SU-DHL-6 (cell line): ENCODE data around the gene SRBD1.

Experiments
- H2AFZ ChIP-seq: fragments of 200-600 bp; sonication (generic); 2 replicates; pipeline ENCODE4 v1.6.1; 2014; ENCODE audit warnings: low read depth, mild to moderate bottlenecking, moderate library complexity, mixed read lengths, antibody characterized with exemption, low read length; ENCODE audit not compliant: severe bottlenecking
- H3F3A ChIP-seq: fragments of 200-600 bp; shearing (Covaris generic); 2 replicates; pipeline ENCODE4 v1.6.0; 2016; ENCODE audit warnings: antibody characterized with exemption, mild to moderate bottlenecking; ENCODE audit not compliant: insufficient read depth
- H3K27ac ChIP-seq: fragments of 200-600 bp; sonication (generic); 2 replicates; pipeline ENCODE4 v1.5.1; 2016; ENCODE audit warnings: low read depth, mild to moderate bottlenecking, low read length, moderate library complexity, mixed read lengths
- H3K27me3 ChIP-seq: fragments of 200-600 bp; sonication (generic), shearing (Covaris generic); 2 replicates; pipeline ENCODE4 v1.6.0; 2014; ENCODE audit warnings: mild to moderate bottlenecking, low read length
- H3K36me3 ChIP-seq: fragments of 200-600 bp; sonication (generic); 2 replicates; pipeline ENCODE4 v1.6.1; 2014; ENCODE audit warnings: mild to moderate bottlenecking, low read length, mixed read lengths
- H3K4me2 ChIP-seq: fragments of 300-600, 200-600 bp; shearing (Covaris generic), sonication (generic); 2 replicates; pipeline ENCODE4 v1.6.0; 2014; ENCODE audit warnings: low read length, low read depth, mild to moderate bottlenecking; ENCODE audit not compliant: poor library complexity, severe bottlenecking
- H3K4me3 ChIP-seq: fragments of 200-600 bp; sonication (generic); 2 replicates; pipeline ENCODE4 v1.5.1; 2014; ENCODE audit warnings: antibody characterized with exemption, low read length, mild to moderate bottlenecking, mixed read lengths; ENCODE audit not compliant: insufficient read depth, poor library complexity, severe bottlenecking
- H3K79me2 ChIP-seq: fragments of 200-600 bp; sonication (generic); 2 replicates; pipeline ENCODE4 v1.6.1; 2014; ENCODE audit warnings: mild to moderate bottlenecking, low read length, moderate library complexity; ENCODE audit not compliant: insufficient read depth
- H3K9ac ChIP-seq: fragments of 200-600 bp; sonication (generic); 2 replicates; pipeline ENCODE4 v1.7.0; 2014; ENCODE audit warnings: mild to moderate bottlenecking, low read length
- H3K9me2 ChIP-seq: fragments of 200-600 bp; sonication (generic); replicated peaks from 2 replicates; pipeline ENCODE4 v1.6.1; 2014; ENCODE audit warnings: low read length; ENCODE audit not compliant: insufficient read depth
- H3K9me3 ChIP-seq: fragments of 200-600 bp; sonication (generic); 2 replicates; pipeline ENCODE4 v1.6.1; 2014; ENCODE audit warnings: low read length, mixed read lengths; ENCODE audit not compliant: insufficient read depth
- H4K20me1 ChIP-seq: fragments of 200-600 bp; sonication (generic); 2 replicates; pipeline ENCODE4 v1.6.1; 2014; ENCODE audit warnings: low read depth, mild to moderate bottlenecking, antibody characterized with exemption, low read length, moderate library complexity, mixed read lengths
- EZH2phosphoT487 ChIP-seq: fragments of 200-600 bp; sonication (generic), shearing (Covaris generic); conservative IDR thresholded peaks from 2 replicates; pipeline ENCODE4 v1.6.1; 2018; ENCODE audit warnings: mild to moderate bottlenecking, antibody characterized with exemption, low read length, moderate library complexity, mixed read lengths
- TF ChIP-seq, protein P1 (sequence below): fragments of 200-600 bp; sonication (generic); IDR thresholded peaks from one replicate; pipeline ENCODE4 v1.5.1; 2017; ENCODE audit warnings: antibody characterized with exemption, mild to moderate bottlenecking, low read length, moderate library complexity; ENCODE audit not compliant: insufficient read depth, poor library complexity, severe bottlenecking

The SRBD1 gene

DNA sequence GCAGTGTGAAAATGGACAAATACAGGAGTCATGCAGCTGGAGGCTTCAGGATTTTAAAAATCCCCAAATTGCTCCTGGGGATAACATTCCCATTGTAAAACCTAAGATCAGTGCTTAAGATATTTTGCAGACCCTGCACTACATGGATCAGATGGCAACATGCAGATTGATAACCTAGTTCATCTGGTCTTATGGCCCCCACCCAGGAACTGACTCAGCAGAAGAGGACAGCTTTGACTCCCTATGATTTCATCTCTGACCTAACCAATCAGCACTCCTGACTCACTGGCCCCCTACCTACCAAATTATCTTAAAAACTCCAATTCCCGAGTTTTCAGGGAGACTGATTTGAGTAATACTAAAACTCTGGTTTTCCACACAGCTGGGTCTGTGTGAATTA, 20.0 kb downstream of the SRBD1 start:
- H3K9me3 ChIP-seq = no peaks in the 10 kb centered on the region
- no peaks in the 10 kb centered on the region for H3K36me3 ChIP-seq
- no peaks in the 10 kb centered on the region for H3K9me2 ChIP-seq
- H3K4me2 ChIP-seq = no peak overlapping the region
- H3K27ac ChIP-seq = no peak overlapping the region
- no peak overlapping the region for H3K9ac ChIP-seq
- peaks cover 6% of the 10 kb centered on the region; the same call in 1 of the 2 replicates for H3F3A ChIP-seq
- H3K79me2 ChIP-seq = no peaks in the 10 kb centered on the region; the same call in 1 of the 2 replicates
- 0 out of 2 replicates have a peak, but pooled peaks cover 2% of the 10 kb centered on the region for H4K20me1 ChIP-seq
- H3K4me3 ChIP-seq = no peak overlapping the region
- H3K27me3 ChIP-seq = no peaks in the 10 kb centered on the region
- TF ChIP-seq, protein P1, sequence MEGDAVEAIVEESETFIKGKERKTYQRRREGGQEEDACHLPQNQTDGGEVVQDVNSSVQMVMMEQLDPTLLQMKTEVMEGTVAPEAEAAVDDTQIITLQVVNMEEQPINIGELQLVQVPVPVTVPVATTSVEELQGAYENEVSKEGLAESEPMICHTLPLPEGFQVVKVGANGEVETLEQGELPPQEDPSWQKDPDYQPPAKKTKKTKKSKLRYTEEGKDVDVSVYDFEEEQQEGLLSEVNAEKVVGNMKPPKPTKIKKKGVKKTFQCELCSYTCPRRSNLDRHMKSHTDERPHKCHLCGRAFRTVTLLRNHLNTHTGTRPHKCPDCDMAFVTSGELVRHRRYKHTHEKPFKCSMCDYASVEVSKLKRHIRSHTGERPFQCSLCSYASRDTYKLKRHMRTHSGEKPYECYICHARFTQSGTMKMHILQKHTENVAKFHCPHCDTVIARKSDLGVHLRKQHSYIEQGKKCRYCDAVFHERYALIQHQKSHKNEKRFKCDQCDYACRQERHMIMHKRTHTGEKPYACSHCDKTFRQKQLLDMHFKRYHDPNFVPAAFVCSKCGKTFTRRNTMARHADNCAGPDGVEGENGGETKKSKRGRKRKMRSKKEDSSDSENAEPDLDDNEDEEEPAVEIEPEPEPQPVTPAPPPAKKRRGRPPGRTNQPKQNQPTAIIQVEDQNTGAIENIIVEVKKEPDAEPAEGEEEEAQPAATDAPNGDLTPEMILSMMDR = no peak
- no peak for TF ChIP-seq EZH2phosphoT487
- H2AFZ ChIP-seq = no peak overlapping the region

DNA sequence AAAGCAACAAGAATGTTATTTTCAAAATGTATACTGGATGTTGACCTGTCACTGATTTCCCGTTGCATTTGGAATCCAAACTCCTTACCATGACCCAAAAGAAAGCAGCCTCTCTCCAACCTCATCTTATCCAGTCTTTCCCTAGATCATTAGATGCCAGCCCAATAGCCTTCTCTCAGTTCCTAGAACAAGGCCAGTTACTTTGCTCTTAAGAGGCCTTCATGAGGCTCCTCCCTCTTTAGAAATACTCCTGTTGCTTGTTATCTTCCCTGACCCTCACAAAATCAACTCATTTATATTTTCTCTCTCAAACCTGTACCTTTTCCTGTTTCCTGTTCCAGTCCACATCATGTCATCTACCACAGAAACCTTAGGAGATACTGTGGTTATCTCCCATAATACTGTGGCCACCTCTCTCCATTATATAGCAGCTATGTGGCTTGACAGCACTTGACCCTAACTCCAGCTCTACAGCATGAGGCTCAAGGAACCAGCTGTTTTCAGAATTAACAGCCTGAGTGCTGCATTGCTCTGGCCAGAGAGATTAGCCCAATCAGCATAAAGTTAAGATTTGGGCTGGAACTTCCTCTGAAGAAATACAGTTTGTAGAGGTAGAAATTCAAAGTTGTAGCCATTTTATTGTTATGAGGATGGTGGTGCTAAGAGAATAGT, 22.8 kb downstream of the SRBD1 start:
- Histone ChIP-seq H3K9ac (no peak overlapping the region), H3F3A (peaks cover 13% of the 10 kb centered on the region; the same call in 1 of the 2 replicates), H3K27ac (no peak overlapping the region), H3K4me2 (no peak overlapping the region), H2AFZ (no peak overlapping the region), H3K9me3 (no peaks in the 10 kb centered on the region), H3K9me2 (no peaks in the 10 kb centered on the region), H3K27me3 (no peaks in the 10 kb centered on the region), H3K79me2 (no peaks in the 10 kb centered on the region), H3K36me3 (no peaks in the 10 kb centered on the region), H3K4me3 (no peak overlapping the region), H4K20me1 (0 out of 2 replicates have a peak, but pooled peaks cover 2% of the 10 kb centered on the region)
- no peak for TF ChIP-seq EZH2phosphoT487
- TF ChIP-seq, protein P1 = no peak

DNA sequence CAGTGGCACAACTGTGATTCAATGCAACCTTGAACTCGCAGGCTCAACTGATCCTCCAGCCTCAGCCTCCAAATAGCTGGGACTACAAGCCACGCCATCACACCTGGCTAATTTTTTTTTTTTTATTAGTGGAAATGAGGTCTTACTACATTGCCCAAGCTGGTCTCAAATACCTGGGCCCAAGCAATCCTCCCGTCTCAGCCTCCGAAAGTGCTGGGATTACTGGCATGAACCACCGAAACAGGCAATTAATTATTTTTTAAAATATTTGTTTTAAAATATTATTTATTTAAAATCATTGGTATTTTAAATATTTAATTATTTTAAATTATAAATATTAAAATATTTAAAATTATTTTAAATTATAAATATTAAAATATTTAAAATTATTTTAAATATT, 24.5 kb downstream of the SRBD1 start:
- no peak overlapping the region for H2AFZ ChIP-seq
- no peak overlapping the region for H3K4me3 ChIP-seq
- peaks cover 13% of the 10 kb centered on the region; the same call in 1 of the 2 replicates for H3F3A ChIP-seq
- H3K9me3 ChIP-seq = no peaks in the 10 kb centered on the region
- H3K9ac ChIP-seq = no peak overlapping the region
- H3K9me2 ChIP-seq = no peaks in the 10 kb centered on the region
- no peaks in the 10 kb centered on the region for H3K27me3 ChIP-seq
- no peak overlapping the region for H3K27ac ChIP-seq
- TF ChIP-seq EZH2phosphoT487 = no peak
- TF ChIP-seq, protein P1 = no peak
- no peaks in the 10 kb centered on the region for H3K36me3 ChIP-seq
- no peaks in the 10 kb centered on the region for H3K79me2 ChIP-seq
- 0 out of 2 replicates have a peak, but pooled peaks cover 2% of the 10 kb centered on the region for H4K20me1 ChIP-seq
- no peak overlapping the region for H3K4me2 ChIP-seq
